GM23338 (cell line): Measurements from ENCODE around the gene KCNA2. TPM values are rescaled to one million over a fixed set of nuclear protein-coding genes. Genes with fewer than 3 reads are reported as not detected.
A peak's percentile ranks its signal among the peaks of the same experiment; 100 is the strongest.

Experiments used
- ATAC-seq: fragments of 200-7000 bp; cut with Tn5 transposase; 3 replicates; pipeline ENCODE4 v1.9.1; 2020
- DNase-seq: peaks from one replicate; pipeline ENCODE4 v3.0.0-alpha.2; 2015; ENCODE audit warnings: low spot score
- H2AFZ ChIP-seq: fragments of 200-600 bp; sonication (generic); 2 replicates; pipeline ENCODE4 v1.8.0; 2016; ENCODE audit warnings: antibody characterized with exemption, mild to moderate bottlenecking, moderate library complexity
- H3F3A ChIP-seq: fragments of 200-600 bp; sonication (generic); replicated peaks from 2 replicates; pipeline ENCODE4 v1.8.0; 2017; ENCODE audit warnings: antibody characterized with exemption, mixed run types, low read depth
- H3K27ac ChIP-seq: fragments of 200-600 bp; sonication (generic); 2 replicates; pipeline ENCODE4 v1.6.1; 2016; ENCODE audit warnings: low read depth
- H3K27me3 ChIP-seq: fragments of 200-600 bp; sonication (generic); 2 replicates; pipeline ENCODE4 v1.8.0; 2016; ENCODE audit warnings: mild to moderate bottlenecking, mixed run types, moderate library complexity; ENCODE audit not compliant: insufficient read depth
- H3K36me3 ChIP-seq: fragments of 200-600 bp; sonication (generic); 2 replicates; pipeline ENCODE4 v1.8.0; 2016; ENCODE audit warnings: mild to moderate bottlenecking; ENCODE audit not compliant: insufficient read depth
- H3K4me1 ChIP-seq: fragments of 200-600 bp; sonication (generic); 2 replicates; pipeline ENCODE4 v1.8.0; 2016; ENCODE audit warnings: mild to moderate bottlenecking, moderate library complexity; ENCODE audit not compliant: insufficient read depth
- H3K4me2 ChIP-seq: fragments of 200-600 bp; sonication (generic); 2 replicates; pipeline ENCODE4 v1.7.1; 2017; ENCODE audit warnings: mixed run types
- H3K4me3 ChIP-seq: fragments of 200-600 bp; sonication (generic); 2 replicates; pipeline ENCODE4 v1.6.1; 2016; ENCODE audit warnings: mixed run types
- H3K79me2 ChIP-seq: fragments of 200-600 bp; sonication (generic); replicated peaks from 2 replicates; pipeline ENCODE4 v1.8.0; 2017; ENCODE audit warnings: mild to moderate bottlenecking; ENCODE audit not compliant: insufficient read depth
- H3K9me2 ChIP-seq: fragments of 200-600 bp; sonication (generic); 2 replicates; pipeline ENCODE4 v1.8.0; 2017; ENCODE audit not compliant: insufficient read depth
- H4K20me1 ChIP-seq: fragments of 200-600 bp; sonication (generic); replicated peaks from 2 replicates; pipeline ENCODE4 v1.8.0; 2017; ENCODE audit warnings: mild to moderate bottlenecking; ENCODE audit not compliant: insufficient read depth
- H3K27ac Mint-ChIP-seq: 2 replicates; pipeline ENCODE4 v1.8.0; 2020; ENCODE audit warnings: inconsistent platforms, mild to moderate bottlenecking, moderate library complexity, mixed read lengths
- H3K27me3 Mint-ChIP-seq: 3 replicates; pipeline ENCODE4 v1.8.0; 2022; ENCODE audit warnings: low read depth, mild to moderate bottlenecking, moderate library complexity, mixed read lengths, inconsistent platforms; ENCODE audit not compliant: insufficient read depth, poor library complexity
- H3K36me3 Mint-ChIP-seq: 3 replicates; pipeline ENCODE4 v1.8.0; 2021; ENCODE audit warnings: low read depth, mild to moderate bottlenecking, inconsistent platforms, moderate library complexity, mixed read lengths
- H3K4me1 Mint-ChIP-seq: 3 replicates; pipeline ENCODE4 v1.8.0; 2020; ENCODE audit warnings: mild to moderate bottlenecking, inconsistent platforms, mixed read lengths
- H3K4me3 Mint-ChIP-seq: 3 replicates; pipeline ENCODE4 v1.8.0; 2021; ENCODE audit warnings: moderate library complexity, mild to moderate bottlenecking, inconsistent platforms, mixed read lengths
- H3K9me3 Mint-ChIP-seq: 3 replicates; pipeline ENCODE4 v1.8.0; 2020; ENCODE audit warnings: moderate library complexity, mild to moderate bottlenecking, inconsistent platforms, mixed read lengths
- CREB1 ChIP-seq: fragments of 250-450 bp; sonication (Bioruptor Pico); IDR thresholded peaks from 2 replicates; pipeline ENCODE4 v1.5.0; 2020; ENCODE audit warnings: low read depth, mild to moderate bottlenecking, moderate library complexity
- CTCF ChIP-seq, 2 experiments: fragments of 200-600 bp in 1 of 2; sonication (generic) in 1 of 2; conservative IDR thresholded peaks; 2 replicates each; pipeline versions ENCODE4 v1.5.1 to v1.6.1; 2016 to 2017; ENCODE audit warnings: antibody characterized with exemption in 2 of 2, low read depth in 2 of 2, mild to moderate bottlenecking in 2 of 2, moderate library complexity in 1 of 2
- ETS1 ChIP-seq: IDR thresholded peaks from 2 replicates; pipeline ENCODE4 v1.6.1; 2016; ENCODE audit warnings: antibody characterized with exemption
- EZH2 ChIP-seq: fragments of 200-600 bp; sonication (generic); IDR thresholded peaks from one replicate; pipeline ENCODE4 v1.8.0; 2017; ENCODE audit warnings: antibody characterized with exemption, mild to moderate bottlenecking, low read depth; ENCODE audit not compliant: unreplicated experiment
- EZH2phosphoT487 ChIP-seq: fragments of 200-600 bp; sonication (generic); IDR thresholded peaks from one replicate; pipeline ENCODE4 v1.8.1; 2018; ENCODE audit warnings: antibody characterized with exemption; ENCODE audit not compliant: unreplicated experiment
- JUNB ChIP-seq: IDR thresholded peaks from one replicate; pipeline ENCODE4 v1.6.1; 2016; ENCODE audit warnings: antibody characterized with exemption; ENCODE audit not compliant: unreplicated experiment
- NANOG ChIP-seq: IDR thresholded peaks from 2 replicates; pipeline ENCODE4 v1.6.1; 2016; ENCODE audit warnings: antibody characterized with exemption, borderline replicate concordance
- POLR2AphosphoS5 ChIP-seq: IDR thresholded peaks from 2 replicates; pipeline ENCODE4 v1.6.1; 2016; ENCODE audit warnings: antibody characterized with exemption, low read depth
- REST ChIP-seq: IDR thresholded peaks from one replicate; pipeline ENCODE4 v1.6.1; 2018; ENCODE audit warnings: antibody characterized with exemption; ENCODE audit not compliant: unreplicated experiment
- STAT1 ChIP-seq: IDR thresholded peaks from one replicate; pipeline ENCODE4 v1.6.1; 2016; ENCODE audit warnings: antibody characterized with exemption; ENCODE audit not compliant: unreplicated experiment
- ZNF114 ChIP-seq: fragments of 250-450 bp; sonication (Bioruptor Pico); IDR thresholded peaks from 2 replicates; pipeline ENCODE4 v1.5.0; 2020; ENCODE audit warnings: mild to moderate bottlenecking, moderate library complexity
- ZNF331 ChIP-seq: fragments of 250-450 bp; sonication (Bioruptor Pico); IDR thresholded peaks from 2 replicates; pipeline ENCODE4 v1.5.0; 2020; ENCODE audit warnings: low read depth, mild to moderate bottlenecking, moderate library complexity
- polyA plus RNA-seq: library from polyadenylated mRNA; unstranded; fragments of >200 nt; fragmentation: Nextera tagmentation; extraction: Ambion mirVana; gene quantifications from 2 replicates; pipeline ENCODE4 v1.2.1, GENCODE V29; 2016
- total RNA-seq: library from RNA; depleted of rRNA; stranded (reverse); fragments of >200 nt; shearing (Covaris generic); gene quantifications from 2 replicates; pipeline ENCODE4 v1.2.3, GENCODE V29; 2014
- TF ChIP-seq, protein P1 (sequence below): fragments of 250-450 bp; sonication (Bioruptor Pico); IDR thresholded peaks from 2 replicates; pipeline ENCODE4 v1.5.0; 2020; ENCODE audit warnings: mild to moderate bottlenecking, moderate library complexity

KCNA2 gene
- total and polyA plus RNA-seq, 2 experiments from 2014 or later: 0.11 to 1.5 TPM

GRCh38 chr1:110557481-110557880 is 48.7 kb downstream of the KCNA2 start (continued):
- TF ChIP-seq, protein P1, sequence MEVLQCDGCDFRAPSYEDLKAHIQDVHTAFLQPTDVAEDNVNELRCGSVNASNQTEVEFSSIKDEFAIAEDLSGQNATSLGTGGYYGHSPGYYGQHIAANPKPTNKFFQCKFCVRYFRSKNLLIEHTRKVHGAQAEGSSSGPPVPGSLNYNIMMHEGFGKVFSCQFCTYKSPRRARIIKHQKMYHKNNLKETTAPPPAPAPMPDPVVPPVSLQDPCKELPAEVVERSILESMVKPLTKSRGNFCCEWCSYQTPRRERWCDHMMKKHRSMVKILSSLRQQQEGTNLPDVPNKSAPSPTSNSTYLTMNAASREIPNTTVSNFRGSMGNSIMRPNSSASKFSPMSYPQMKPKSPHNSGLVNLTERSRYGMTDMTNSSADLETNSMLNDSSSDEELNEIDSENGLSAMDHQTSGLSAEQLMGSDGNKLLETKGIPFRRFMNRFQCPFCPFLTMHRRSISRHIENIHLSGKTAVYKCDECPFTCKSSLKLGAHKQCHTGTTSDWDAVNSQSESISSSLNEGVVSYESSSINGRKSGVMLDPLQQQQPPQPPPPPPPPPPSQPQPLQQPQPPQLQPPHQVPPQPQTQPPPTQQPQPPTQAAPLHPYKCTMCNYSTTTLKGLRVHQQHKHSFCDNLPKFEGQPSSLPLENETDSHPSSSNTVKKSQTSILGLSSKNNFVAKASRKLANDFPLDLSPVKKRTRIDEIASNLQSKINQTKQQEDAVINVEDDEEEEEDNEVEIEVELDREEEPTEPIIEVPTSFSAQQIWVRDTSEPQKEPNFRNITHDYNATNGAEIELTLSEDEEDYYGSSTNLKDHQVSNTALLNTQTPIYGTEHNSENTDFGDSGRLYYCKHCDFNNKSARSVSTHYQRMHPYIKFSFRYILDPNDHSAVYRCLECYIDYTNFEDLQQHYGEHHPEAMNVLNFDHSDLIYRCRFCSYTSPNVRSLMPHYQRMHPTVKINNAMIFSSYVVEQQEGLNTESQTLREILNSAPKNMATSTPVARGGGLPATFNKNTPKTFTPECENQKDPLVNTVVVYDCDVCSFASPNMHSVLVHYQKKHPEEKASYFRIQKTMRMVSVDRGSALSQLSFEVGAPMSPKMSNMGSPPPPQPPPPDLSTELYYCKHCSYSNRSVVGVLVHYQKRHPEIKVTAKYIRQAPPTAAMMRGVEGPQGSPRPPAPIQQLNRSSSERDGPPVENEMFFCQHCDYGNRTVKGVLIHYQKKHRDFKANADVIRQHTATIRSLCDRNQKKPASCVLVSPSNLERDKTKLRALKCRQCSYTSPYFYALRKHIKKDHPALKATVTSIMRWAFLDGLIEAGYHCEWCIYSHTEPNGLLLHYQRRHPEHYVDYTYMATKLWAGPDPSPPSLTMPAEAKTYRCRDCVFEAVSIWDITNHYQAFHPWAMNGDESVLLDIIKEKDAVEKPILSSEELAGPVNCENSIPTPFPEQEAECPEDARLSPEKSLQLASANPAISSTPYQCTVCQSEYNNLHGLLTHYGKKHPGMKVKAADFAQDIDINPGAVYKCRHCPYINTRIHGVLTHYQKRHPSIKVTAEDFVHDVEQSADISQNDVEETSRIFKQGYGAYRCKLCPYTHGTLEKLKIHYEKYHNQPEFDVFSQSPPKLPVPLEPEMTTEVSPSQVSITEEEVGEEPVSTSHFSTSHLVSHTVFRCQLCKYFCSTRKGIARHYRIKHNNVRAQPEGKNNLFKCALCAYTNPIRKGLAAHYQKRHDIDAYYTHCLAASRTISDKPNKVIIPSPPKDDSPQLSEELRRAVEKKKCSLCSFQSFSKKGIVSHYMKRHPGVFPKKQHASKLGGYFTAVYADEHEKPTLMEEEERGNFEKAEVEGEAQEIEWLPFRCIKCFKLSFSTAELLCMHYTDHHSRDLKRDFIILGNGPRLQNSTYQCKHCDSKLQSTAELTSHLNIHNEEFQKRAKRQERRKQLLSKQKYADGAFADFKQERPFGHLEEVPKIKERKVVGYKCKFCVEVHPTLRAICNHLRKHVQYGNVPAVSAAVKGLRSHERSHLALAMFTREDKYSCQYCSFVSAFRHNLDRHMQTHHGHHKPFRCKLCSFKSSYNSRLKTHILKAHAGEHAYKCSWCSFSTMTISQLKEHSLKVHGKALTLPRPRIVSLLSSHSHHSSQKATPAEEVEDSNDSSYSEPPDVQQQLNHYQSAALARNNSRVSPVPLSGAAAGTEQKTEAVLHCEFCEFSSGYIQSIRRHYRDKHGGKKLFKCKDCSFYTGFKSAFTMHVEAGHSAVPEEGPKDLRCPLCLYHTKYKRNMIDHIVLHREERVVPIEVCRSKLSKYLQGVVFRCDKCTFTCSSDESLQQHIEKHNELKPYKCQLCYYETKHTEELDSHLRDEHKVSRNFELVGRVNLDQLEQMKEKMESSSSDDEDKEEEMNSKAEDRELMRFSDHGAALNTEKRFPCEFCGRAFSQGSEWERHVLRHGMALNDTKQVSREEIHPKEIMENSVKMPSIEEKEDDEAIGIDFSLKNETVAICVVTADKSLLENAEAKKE (CRISPR knock-in tag): no peak
- TF ChIP-seq POLR2AphosphoS5: no peak

- H3K9me2 ChIP-seq: no peaks in the 10 kb centered on the region
- Mint-ChIP-seq H3K4me3 (no peak overlapping the region), H3K36me3 (no peaks in the 10 kb centered on the region; the same call in 2 of the 3 replicates), H3K27ac (no peak overlapping the region), H3K27me3 (peaks cover 26% of the 10 kb centered on the region), H3K4me1 (no peaks in the 10 kb centered on the region; the same call in 2 of the 3 replicates), H3K9me3 (no peaks in the 10 kb centered on the region)
- DNase-seq: no peak
- ATAC-seq: no peak
- 0 out of 2 replicates have a peak, but pooled peaks cover 6% of the 10 kb centered on the region for H3K4me1 ChIP-seq
- H3K27me3 ChIP-seq: peaks cover 54% of the 10 kb centered on the region
- no peak overlapping the region for H3K27ac ChIP-seq
- H3K4me3 ChIP-seq: no peak overlapping the region
- H3K79me2 ChIP-seq: no peaks in the 10 kb centered on the region
- H2AFZ ChIP-seq: 0 out of 2 replicates have a peak overlapping the region, but pooled peaks have one; percentile 89
- H3F3A ChIP-seq: no peaks in the 10 kb centered on the region
- no peak overlapping the region for H3K4me2 ChIP-seq
- no peaks in the 10 kb centered on the region for H3K36me3 ChIP-seq
- H4K20me1 ChIP-seq: no peaks in the 10 kb centered on the region
- TF ChIP-seq NANOG: no peak
- TF ChIP-seq ZNF114 (CRISPR knock-in tag): no peak
- TF ChIP-seq JUNB: no peak
- no peak for TF ChIP-seq EZH2
- TF ChIP-seq REST: no peak
- TF ChIP-seq ETS1: no peak
- no peak for TF ChIP-seq ZNF331 (CRISPR knock-in tag)
- no peak for TF ChIP-seq CREB1 (CRISPR knock-in tag)
- TF ChIP-seq POLR2AphosphoS5: no peak
- no peak for TF ChIP-seq EZH2phosphoT487
- no peak for TF ChIP-seq STAT1
- no peak for TF ChIP-seq CTCF (conservative IDR thresholded peaks at IDR 0.05; ENCODE audit: low read depth in 2 of 2)
Observed at GRCh38 chr1:110556471-110556807, 49.7 kb downstream of the KCNA2 start.
